H54 (cell line): ENCODE results near the gene B4GALT5.
"Not testable (repeated sequence)": the region's sequence is repeated elsewhere in the genome, so short reads cannot be mapped to it uniquely, and the experiment has no call there.

ENCODE experiments used
- DNase-seq: peaks from one replicate; pipeline ENCODE4 v3.0.0; 2011; ENCODE audit warnings: low spot score, mixed read lengths; ENCODE audit not compliant: insufficient read length
- FAIRE-seq: peaks from 3 replicates; lab custom pipeline; 2011; peaks lifted over from hg19 to GRCh38; lab: Jason Lieb, UNC
- POLR2A ChIP-seq: IDR thresholded peaks from 2 replicates; pipeline ENCODE4 v1.6.1; 2011; ENCODE audit warnings: low read depth, mild to moderate bottlenecking, low read length

The B4GALT5 gene

DNA sequence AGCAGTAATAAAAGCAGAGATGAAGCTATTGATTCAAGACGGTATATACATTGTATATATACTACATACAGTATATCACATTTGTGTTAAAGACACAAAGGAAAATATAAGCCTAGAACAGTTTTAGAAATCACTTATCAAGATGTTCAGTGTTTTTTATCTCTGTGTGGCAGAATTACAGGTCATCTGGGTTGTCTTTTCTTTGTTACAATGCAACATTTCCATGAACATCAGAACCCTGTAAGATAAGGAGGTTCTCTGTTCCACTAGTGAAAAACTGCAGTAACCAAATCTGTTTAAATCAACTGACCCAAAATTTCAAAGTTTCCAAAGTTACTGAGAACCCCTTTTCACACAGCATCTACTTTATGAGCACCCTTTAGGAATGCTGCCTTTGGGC, 42.2 kb downstream of the B4GALT5 start:
- no peak for FAIRE-seq
- TF ChIP-seq POLR2A, result no peak
- no peak for DNase-seq

DNA sequence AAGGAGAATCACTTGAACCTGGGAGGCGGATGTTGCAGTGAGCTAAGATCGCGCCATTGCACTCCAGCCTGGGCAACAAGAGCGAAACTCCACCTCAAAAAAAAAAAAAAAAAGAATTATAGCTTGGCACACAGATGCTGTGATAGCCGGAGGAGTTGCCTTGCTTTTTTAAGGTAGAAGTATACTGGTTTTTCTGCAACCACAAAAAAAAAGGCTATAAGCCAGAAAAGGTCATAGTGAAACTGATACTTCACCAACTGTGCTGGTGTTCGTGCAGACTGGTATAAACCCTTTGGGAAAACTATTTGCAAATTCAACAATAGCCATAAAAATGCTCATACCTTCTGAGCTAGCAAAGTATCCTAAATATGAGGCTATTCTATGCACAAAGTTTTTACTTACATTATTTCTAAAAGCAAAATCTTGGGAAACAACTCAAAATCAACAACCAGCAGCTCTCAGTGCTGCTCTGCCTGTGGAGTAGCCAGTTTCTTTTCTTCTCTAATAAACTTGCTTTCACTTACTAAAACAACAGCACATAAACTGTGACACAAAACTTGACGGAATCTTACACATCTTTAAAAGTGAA, 44.0 kb downstream of the B4GALT5 start:
- no peak for TF ChIP-seq POLR2A
- DNase-seq, result no peak
- no peak for FAIRE-seq

DNA sequence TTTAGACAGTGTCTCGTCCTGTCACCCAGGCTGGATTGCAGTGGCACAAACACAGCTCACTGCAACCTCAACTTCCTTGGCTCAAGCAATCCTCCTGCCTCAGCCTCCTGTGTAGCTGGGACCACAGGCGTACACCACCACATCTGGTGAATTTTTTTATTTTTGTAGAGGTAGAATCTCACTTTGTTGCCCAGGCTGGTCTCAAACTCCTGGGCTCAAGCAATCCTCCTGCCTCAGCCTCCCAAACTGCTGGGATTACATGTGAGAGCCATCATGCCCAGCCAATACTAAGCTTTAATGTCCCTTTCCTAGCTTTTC, 44.8 kb downstream of the B4GALT5 start:
- not testable (repeated sequence) for DNase-seq, FAIRE-seq

DNA sequence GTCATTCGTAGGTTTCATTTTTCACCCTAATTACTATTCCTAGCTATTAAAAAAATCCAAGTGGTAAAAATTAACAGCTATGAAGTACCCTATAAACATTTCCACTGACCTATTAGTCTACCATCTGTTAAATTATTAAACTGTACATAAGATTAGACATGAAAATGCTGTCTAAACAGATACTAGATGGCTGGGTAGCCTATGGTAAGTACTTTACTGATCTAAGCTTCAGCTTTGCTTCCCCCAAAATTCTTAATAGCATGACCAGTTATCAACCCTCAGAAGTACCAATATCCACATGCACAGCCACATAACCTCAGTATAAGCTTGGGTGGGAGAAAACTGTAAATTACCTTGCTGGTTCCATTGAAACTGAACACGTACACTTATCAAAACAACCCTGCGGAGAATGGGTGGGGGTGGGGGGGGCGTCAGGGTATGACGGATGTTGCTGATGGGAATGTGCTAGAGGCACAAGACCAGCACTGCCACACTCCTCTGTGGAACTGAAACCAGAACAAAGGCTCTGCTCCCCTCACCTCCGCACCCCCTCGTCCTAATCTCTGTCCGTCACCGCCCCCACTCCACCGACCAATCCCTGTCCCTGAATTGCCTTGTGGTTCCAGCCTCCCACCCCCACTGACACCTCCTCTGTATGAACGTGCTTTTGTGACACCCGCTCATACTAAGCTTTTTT, 45.3 kb downstream of the B4GALT5 start:
- no peak for DNase-seq
- no peak for FAIRE-seq
- no peak for TF ChIP-seq POLR2A

DNA sequence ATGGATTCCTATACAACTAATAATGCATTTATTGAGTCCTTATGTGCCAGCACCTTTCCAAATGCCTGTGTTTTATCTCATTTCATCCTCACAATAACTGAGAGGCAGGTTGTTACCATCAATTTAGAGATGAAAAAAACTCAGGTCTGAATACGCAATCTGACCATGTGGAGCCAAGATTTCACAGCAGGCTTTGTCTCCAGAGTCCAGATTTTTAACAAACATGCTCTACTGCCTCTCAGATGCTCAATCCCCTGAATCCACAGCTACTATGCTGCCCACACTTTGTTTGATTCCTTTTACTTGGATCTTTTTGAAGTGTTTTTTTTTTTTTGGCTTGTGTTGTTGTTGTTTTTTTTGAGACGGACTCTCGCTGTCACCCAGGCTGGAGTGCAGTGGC, 46.8 kb downstream of the B4GALT5 start:
- FAIRE-seq, result no peak
- no peak for TF ChIP-seq POLR2A

DNA sequence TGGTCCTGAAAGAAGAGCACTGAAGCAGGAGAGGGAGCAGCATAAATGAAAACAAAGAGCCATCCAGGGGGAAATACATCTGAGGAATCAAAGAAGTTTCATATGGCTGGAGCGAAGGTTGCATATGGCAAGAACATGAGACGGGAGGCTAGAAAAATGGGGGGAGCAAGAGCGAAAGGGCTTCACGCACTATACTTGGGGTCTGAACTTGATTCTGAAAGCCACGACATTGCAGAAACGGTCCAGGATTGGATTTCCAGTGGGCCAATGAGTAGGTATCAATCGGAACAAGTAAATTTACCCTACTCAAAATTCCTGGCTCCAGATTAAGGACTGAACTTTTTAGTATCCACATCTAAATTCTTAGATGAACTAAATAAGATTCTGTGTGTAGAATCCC, 47.9 kb downstream of the B4GALT5 start:
- no peak for DNase-seq
- TF ChIP-seq POLR2A, result no peak
- no peak for FAIRE-seq

More for the DNA sequence above, 46.8 kb downstream of the B4GALT5 start:
- DNase-seq, result no peak

DNA sequence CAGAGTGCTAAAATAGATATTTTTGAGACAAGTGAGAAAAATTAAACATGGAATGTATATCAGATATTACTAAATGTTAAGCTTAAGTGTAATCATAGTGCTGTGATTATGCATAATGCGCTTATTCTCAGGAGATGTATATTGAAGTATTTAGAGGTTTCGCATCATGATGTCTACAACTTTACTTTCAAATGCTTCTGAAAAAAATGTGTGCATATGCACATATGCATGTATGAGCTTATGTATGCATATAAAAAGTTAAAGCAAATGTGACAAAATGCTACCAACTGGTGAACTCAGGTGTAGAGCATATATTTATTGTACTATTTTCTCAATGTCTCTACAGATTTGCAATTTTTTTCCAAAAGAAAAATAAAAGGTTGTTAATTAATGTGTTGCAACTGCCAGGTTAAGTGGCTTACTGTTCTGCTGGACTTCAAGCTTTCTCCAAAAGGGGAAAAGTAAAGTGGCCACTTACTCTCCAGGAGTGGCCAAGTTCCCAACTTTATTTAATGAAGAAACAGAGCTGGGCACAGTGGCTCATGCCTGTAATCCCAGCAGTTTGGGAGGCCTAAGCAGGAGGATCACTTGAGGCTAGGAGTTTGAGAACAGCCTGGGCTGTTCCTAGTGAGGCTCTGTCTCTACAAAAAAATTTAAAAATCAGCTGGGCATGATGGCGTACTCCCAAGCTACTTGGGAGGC, 48.9 kb downstream of the B4GALT5 start:
- DNase-seq, result no peak
- FAIRE-seq, result no peak
- TF ChIP-seq POLR2A, result no peak

DNA sequence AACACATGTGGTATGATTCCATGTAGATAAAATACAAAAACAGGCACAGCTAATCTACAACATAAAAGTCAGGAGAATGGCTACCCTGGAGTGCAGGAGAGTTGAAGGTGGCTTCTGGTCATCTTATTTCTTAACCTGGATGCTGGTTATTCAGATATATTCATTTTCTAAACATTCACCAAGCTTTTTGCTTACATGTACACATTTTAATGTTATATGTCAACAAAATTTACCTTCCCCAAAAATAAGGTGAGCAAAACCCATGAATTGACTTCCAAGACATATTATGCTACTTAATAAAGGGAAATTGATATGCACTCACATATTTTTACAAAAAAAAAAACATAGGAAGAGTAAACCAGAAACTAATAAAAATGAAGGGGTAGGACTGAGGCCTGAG, 50.6 kb downstream of the B4GALT5 start:
- no peak for DNase-seq

DNA sequence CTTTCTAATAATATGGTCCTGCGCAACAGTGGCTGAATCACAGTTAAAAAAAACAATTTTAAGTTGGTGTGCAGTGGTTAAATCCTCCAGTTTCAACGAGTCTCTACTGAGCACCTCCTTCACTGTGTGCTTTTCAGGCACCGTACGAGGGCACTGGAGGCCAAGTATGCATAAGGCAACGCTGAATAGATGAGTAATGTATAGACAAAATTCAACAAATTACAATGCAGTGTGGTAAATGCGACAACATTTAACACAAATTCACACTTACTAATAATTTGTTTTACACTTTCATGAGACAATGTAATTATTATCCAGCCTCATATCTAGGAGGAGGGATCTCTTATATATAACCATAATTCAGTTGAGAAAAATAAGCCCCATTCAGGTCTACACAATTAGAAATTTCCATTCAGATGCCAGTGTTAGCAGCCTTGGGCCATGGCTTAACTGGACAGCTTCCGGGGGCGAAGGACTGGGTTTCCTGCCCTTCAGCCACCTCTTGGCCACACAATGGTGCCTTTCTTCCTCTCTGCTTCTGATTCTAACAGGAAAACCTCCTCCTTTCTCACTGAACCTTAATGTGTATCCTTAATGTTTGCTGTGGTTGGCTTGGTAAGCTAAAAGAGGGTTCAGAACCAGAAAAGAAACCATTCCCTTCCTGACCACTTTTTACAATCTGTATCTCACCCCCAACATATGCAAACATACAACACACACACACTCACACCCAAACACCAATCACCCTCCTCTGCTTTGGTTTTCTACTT, 51.9 kb downstream of the B4GALT5 start:
- DNase-seq (no peak), FAIRE-seq (no peak)
- TF ChIP-seq POLR2A, result no peak

More for the DNA sequence above, 50.6 kb downstream of the B4GALT5 start:
- TF ChIP-seq POLR2A, result no peak
- no peak for FAIRE-seq

DNA sequence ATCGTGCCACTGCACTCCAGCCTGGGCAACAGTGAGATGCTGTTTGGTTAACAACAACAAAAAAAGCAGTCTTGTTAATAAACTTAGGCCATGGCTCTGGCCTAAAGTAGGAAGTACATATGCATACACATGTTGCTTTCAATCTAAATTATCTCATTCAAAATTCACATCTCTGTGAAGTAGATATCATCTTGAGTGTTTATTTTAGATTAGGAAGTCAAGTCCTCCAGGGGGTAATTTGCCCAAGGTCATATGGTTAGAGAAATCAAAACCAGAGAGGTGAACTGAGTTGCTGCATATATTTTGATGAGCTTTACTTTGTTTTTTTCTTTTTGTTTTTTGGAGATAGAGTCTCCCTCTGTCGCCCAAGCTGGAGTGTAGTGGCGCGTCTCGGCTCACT, 52.8 kb downstream of the B4GALT5 start:
- TF ChIP-seq POLR2A, result no peak
- no peak for DNase-seq

DNA sequence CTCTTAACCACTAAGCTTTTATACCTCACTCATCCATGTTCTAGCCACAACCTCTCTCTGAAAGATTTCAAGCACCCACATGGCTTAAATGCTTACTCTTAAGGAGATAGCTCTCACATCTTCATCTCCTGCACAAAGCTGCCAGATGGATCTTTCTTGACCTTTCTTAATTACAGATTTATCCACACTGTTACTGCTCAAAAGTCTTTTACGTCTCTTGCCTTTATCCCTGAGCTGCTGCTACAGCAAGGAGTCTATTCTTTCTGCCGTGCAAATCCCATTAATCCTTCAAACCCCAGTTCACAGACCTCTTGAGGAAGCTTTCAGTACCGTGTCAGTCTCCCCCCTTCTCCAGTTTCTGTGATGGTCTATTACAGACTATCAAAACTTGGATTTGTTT, 54.6 kb downstream of the B4GALT5 start:
- DNase-seq (no peak), FAIRE-seq (no peak)
- TF ChIP-seq POLR2A, result no peak

More for the DNA sequence above, 52.8 kb downstream of the B4GALT5 start:
- no peak for FAIRE-seq

DNA sequence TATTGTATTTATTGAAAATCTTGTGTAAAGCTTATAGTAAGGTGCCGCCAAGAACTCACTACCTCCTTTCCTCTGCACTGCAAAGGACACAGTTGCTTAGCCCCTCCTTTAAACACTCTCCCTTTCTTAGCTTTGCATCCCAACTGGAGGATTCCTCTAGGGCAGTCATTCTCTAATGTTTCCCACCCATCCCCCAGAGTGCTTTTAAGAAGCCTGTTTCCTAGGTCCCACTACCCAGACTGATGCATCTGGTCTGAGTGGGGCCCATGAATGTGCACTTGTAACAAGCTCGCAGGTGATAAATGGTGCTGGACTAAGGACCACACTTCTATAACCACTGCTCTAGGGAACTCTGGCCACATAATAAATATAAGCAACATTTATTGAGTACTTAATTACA, 55.2 kb downstream of the B4GALT5 start:
- no peak for TF ChIP-seq POLR2A
- FAIRE-seq, result no peak
- no peak for DNase-seq

DNA sequence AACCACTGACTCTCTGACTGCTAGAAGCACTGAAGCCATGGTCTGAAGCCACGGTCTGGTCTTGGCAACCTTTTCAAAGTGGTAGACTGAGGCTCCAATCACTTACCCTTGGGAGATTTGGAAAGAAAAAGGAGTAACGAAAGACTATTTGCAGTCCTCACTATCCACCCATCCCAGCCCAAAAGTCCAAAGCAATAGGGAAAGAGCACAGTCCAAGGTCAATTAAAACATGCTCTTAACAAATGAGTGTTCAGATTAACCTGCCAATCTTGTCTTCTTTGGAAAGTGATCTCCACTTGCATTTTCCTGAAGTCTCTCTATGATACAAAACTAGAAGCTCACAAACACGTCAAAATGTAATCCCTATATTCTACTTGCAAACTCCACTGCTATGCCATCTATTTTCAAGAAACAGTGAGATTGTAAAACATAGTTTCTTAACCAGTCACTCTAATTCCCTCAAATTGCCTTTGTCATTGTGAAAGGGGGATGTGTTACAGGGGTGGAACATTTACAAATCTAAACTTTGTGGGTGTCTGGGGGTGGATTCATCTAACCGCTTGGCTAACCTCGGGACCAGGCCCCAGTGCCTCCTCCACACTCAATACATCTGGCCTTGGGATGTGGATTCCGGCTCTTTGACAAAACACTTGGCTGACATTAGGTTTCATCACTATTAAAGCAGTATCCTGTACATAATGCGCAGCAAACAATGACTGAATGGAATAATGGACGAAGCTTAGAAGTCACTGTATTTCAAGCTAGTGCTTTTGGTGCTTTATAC, 56.4 kb downstream of the B4GALT5 start:
- TF ChIP-seq POLR2A, result no peak
- DNase-seq (no peak), FAIRE-seq (no peak)
